ENCODE results near the gene SMAP1. TPM values are rescaled to one million over a fixed set of nuclear protein-coding genes. Genes with fewer than 3 reads are reported as not detected.
A peak's percentile ranks its signal among the peaks of the same experiment; 100 is the strongest.

Gene SMAP1
- polyA plus RNA-seq, 1 experiment = 23.3 TPM

DNA sequence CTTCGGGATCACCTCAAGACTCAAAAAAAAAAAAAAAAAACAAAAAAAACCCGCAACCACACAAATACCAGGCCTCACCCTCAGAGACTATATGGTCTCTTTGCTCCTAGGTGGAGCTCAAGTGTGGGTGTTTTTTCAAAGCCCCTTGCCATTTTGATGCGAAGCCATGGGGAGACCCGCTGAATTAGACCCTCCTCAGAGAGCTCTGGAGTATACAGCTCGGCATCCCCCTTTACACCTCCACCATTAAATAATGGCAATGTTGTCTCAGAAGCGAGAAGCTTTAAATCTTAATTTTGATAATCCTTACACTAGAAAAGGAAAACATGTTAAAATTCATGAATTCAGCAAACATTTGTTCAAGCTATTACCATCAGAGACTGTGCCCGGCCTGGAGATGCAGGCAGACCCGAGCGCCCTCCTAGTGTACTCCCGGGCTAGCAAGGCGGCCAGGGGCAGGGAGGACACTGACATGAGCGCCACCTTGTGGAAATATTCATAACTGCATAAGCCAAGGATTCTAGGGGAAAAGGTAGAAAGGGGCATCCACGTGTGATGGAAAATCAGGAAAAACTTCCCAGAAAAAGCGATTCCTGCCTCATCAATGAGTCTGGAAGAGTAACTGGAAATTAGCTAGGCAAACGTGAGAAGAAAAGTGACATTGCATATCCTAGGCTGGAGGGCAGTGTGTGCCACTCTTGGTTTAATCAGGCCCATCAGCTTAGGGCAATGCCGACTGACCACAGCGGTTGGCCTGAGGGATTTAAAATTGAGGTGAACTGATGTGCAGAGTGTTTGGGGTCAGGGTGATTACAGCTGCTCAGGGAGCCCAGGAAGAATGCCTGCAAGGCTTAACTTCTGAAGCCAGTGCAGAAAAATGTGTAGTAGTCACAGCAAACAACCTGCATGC, 216.6 kb downstream of the SMAP1 start:
- Histone ChIP-seq H3K36me3 (ENCODE audit: control insufficient read depth, insufficient read depth, low read length) (no peaks in the 10 kb centered on the region), H3K27me3 (ENCODE audit: control insufficient read depth, insufficient read depth, low read length) (peaks cover 5% of the 10 kb centered on the region), H3K4me3 (ENCODE audit: low read depth, low read length) (no peak overlapping the region)
- POLR2A ChIA-PET = no interaction called here
- no peak for DNase-seq (ENCODE audit: low read depth)
- CTCF ChIA-PET = interaction anchor here (0.5 to 3.8 kb wide), 42 partner anchors 8 to 574 kb away, joined by 3 to 96 read pairs (median 4); no protein-coding TSS in a partner anchor
- TF ChIP-seq, protein P1, sequence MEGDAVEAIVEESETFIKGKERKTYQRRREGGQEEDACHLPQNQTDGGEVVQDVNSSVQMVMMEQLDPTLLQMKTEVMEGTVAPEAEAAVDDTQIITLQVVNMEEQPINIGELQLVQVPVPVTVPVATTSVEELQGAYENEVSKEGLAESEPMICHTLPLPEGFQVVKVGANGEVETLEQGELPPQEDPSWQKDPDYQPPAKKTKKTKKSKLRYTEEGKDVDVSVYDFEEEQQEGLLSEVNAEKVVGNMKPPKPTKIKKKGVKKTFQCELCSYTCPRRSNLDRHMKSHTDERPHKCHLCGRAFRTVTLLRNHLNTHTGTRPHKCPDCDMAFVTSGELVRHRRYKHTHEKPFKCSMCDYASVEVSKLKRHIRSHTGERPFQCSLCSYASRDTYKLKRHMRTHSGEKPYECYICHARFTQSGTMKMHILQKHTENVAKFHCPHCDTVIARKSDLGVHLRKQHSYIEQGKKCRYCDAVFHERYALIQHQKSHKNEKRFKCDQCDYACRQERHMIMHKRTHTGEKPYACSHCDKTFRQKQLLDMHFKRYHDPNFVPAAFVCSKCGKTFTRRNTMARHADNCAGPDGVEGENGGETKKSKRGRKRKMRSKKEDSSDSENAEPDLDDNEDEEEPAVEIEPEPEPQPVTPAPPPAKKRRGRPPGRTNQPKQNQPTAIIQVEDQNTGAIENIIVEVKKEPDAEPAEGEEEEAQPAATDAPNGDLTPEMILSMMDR (IDR thresholded peaks at IDR 0.05; ENCODE audit: insufficient read depth, low read depth, low read length) = peak; percentile 88

DNA sequence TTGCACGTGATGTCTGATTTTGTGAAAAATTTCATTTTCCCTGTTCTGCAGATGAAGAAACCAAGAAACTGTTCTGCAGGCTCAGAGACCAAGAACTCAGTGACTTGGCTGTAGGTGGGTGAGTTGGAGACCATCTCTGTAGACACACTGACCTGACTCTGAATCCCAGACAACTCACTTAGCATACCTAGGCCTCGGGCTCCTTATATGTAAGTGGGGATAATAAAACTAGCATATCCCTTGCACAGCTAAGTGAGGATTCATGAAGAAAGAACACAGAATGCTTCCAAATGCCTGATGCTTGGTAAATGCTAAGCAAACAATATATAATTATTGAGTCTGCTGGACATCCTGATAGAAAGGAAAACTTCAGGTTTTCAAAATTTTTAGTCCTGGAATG, 218.4 kb downstream of the SMAP1 start:
- CTCF ChIA-PET = interaction anchor here (1.0 to 3.8 kb wide), 7 partner anchors 8 to 183 kb away, joined by 3 to 96 read pairs (median 28); no protein-coding TSS in a partner anchor
- POLR2A ChIA-PET = no interaction called here
- no peak for DNase-seq (ENCODE audit: low read depth)
- H3K36me3 ChIP-seq (ENCODE audit: control insufficient read depth, insufficient read depth, low read length) = no peaks in the 10 kb centered on the region
- TF ChIP-seq, protein P1 (IDR thresholded peaks at IDR 0.05; ENCODE audit: insufficient read depth, low read depth, low read length) = no peak
- no peak overlapping the region for H3K4me3 ChIP-seq (ENCODE audit: low read depth, low read length)
- H3K27me3 ChIP-seq (ENCODE audit: control insufficient read depth, insufficient read depth, low read length) = peaks cover 5% of the 10 kb centered on the region

- CTCF ChIA-PET = interaction anchor here (1.2 to 3.8 kb wide), 7 partner anchors 10 to 188 kb away, joined by 3 to 96 read pairs (median 6); no protein-coding TSS in a partner anchor
- H3K36me3 ChIP-seq (ENCODE audit: control insufficient read depth, insufficient read depth, low read length) = no peaks in the 10 kb centered on the region
- POLR2A ChIA-PET = no interaction called here
- no peak overlapping the region for H3K4me3 ChIP-seq (ENCODE audit: low read depth, low read length)
- DNase-seq (ENCODE audit: low read depth) = no peak
- H3K27me3 ChIP-seq (ENCODE audit: control insufficient read depth, insufficient read depth, low read length) = peaks cover 2% of the 10 kb centered on the region
- TF ChIP-seq, protein P1 (IDR thresholded peaks at IDR 0.05; ENCODE audit: insufficient read depth, low read depth, low read length) = no peak
Measured at GRCh38 chr6:70886661-70887060, 219.0 kb downstream of the SMAP1 start.

- H3K4me3 ChIP-seq (ENCODE audit: low read depth, low read length) = no peak overlapping the region
- CTCF ChIA-PET = no interaction called here
- H3K36me3 ChIP-seq (ENCODE audit: control insufficient read depth, insufficient read depth, low read length) = no peaks in the 10 kb centered on the region
- TF ChIP-seq, protein P1 (IDR thresholded peaks at IDR 0.05; ENCODE audit: insufficient read depth, low read depth, low read length) = no peak
- POLR2A ChIA-PET = no interaction called here
- H3K27me3 ChIP-seq (ENCODE audit: control insufficient read depth, insufficient read depth, low read length) = peaks cover 2% of the 10 kb centered on the region; the same call in 1 of the 2 replicates
- DNase-seq (ENCODE audit: low read depth) = no peak
Measured at GRCh38 chr6:70889270-70889669, 221.6 kb downstream of the SMAP1 start.

- CTCF ChIA-PET = interaction anchor here (0.7 to 5.2 kb wide), 3 partner anchors 9 to 190 kb away, joined by 3 to 31 read pairs (median 3); partner anchors contain the start of gene B3GAT2
- H3K27me3 ChIP-seq (ENCODE audit: control insufficient read depth, insufficient read depth, low read length) = peaks cover 3% of the 10 kb centered on the region
- POLR2A ChIA-PET = no interaction called here
- no peaks in the 10 kb centered on the region for H3K36me3 ChIP-seq (ENCODE audit: control insufficient read depth, insufficient read depth, low read length)
- DNase-seq (ENCODE audit: low read depth) = no peak
- TF ChIP-seq, protein P1 (IDR thresholded peaks at IDR 0.05; ENCODE audit: insufficient read depth, low read depth, low read length) = no peak
- no peak overlapping the region for H3K4me3 ChIP-seq (ENCODE audit: low read depth, low read length)
Measured at GRCh38 chr6:70894001-70894400, 226.3 kb downstream of the SMAP1 start.

All from BJ (cell line).